H1 (cell line): ENCODE results near the gene GDE1.

Experiments used
- EP300 ChIP-seq, 2 experiments: IDR thresholded peaks; 1 replicate in 1 of 2; 2 replicates in 1 of 2; pipeline ENCODE4 v1.6.1; 2011 to 2012; ENCODE audit warnings: low read depth in 2 of 2, low read length in 2 of 2, mild to moderate bottlenecking in 2 of 2, borderline replicate concordance in 1 of 2, inconsistent platforms in 1 of 2, moderate library complexity in 1 of 2
- SRF ChIP-seq: IDR thresholded peaks from 2 replicates; pipeline ENCODE4 v1.6.1; 2011; ENCODE audit warnings: mild to moderate bottlenecking, low read depth, low read length, moderate library complexity
- TF ChIP-seq, protein P1 (sequence below), 3 experiments: IDR thresholded peaks; 1 replicate in 2 of 3; 2 replicates in 1 of 3; pipeline versions ENCODE4 v1.5.1 to v1.6.1; 2011; ENCODE audit warnings: low read length in 3 of 3, mild to moderate bottlenecking in 3 of 3, inconsistent platforms in 2 of 3, low read depth in 1 of 3, moderate library complexity in 1 of 3; ENCODE audit not compliant: insufficient read depth in 1 of 3; ENCODE audit errors: control extremely low read depth in 1 of 3

DNA sequence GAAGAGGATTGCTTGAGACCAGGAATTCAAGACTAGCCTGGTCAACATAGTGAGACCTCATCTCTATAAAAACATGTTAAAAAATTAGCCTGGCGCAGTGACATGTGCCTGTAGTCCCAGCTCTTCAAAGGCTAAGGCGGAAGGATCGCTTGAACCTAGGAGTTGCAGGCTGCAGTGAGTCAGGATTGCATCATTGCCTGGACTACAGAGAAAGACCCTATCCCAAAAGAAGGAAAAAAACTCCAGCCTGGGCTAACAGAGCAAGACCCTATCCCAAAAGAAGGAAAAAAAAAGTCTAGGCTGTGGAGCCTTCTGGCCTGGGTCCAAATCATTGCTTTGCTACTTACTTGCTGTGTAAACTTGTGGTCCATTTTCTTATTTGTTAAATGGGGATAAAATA, 6.8 kb upstream of the GDE1 start:
- TF ChIP-seq, protein P1, sequence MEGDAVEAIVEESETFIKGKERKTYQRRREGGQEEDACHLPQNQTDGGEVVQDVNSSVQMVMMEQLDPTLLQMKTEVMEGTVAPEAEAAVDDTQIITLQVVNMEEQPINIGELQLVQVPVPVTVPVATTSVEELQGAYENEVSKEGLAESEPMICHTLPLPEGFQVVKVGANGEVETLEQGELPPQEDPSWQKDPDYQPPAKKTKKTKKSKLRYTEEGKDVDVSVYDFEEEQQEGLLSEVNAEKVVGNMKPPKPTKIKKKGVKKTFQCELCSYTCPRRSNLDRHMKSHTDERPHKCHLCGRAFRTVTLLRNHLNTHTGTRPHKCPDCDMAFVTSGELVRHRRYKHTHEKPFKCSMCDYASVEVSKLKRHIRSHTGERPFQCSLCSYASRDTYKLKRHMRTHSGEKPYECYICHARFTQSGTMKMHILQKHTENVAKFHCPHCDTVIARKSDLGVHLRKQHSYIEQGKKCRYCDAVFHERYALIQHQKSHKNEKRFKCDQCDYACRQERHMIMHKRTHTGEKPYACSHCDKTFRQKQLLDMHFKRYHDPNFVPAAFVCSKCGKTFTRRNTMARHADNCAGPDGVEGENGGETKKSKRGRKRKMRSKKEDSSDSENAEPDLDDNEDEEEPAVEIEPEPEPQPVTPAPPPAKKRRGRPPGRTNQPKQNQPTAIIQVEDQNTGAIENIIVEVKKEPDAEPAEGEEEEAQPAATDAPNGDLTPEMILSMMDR (IDR thresholded peaks at IDR 0.05; ENCODE audit: control extremely low read depth in 1 of 3, insufficient read depth in 1 of 3, low read depth in 1 of 3, low read length in 3 of 3): no peak
- TF ChIP-seq SRF: no peak
- TF ChIP-seq EP300 (IDR thresholded peaks at IDR 0.05; ENCODE audit: borderline replicate concordance in 1 of 2, low read depth in 2 of 2, low read length in 2 of 2): no peak
